Sigmoid colon (tissue), 4 donors: ENCODE measurements around the gene TAGLN.

Experiments
- CTCF ChIP-seq, 4 experiments: fragments of 450-650 bp in 3 of 4; fragments of 200-600 bp in 1 of 4; IDR thresholded peaks; one replicate each; pipeline ENCODE4 v1.5.1; 2016 to 2019; ENCODE audit warnings: antibody characterized with exemption in 4 of 4, mild to moderate bottlenecking in 3 of 4, moderate library complexity in 2 of 4
- EP300 ChIP-seq, 4 donors: sonication (generic); formaldehyde crosslinking; IDR thresholded peaks; one replicate each; pipeline ENCODE4 v1.6.1; 2017; ENCODE audit warnings: antibody characterized with exemption in 4 of 4
- POLR2A ChIP-seq, 2 donors: fragments of 450-650 bp; IDR thresholded peaks; one replicate each; pipeline ENCODE4 v1.6.1; 2016; ENCODE audit warnings: antibody characterized with exemption in 2 of 2, mild to moderate bottlenecking in 2 of 2, moderate library complexity in 2 of 2
- POLR2AphosphoS5 ChIP-seq, 4 donors: sonication (generic); formaldehyde crosslinking; IDR thresholded peaks; one replicate each; pipeline ENCODE4 v1.6.1; 2017; ENCODE audit warnings: antibody characterized with exemption in 4 of 4

- no peak for TF ChIP-seq CTCF (IDR thresholded peaks at IDR 0.05)
- TF ChIP-seq POLR2A (IDR thresholded peaks at IDR 0.05): no peak
- no peak for TF ChIP-seq EP300 (IDR thresholded peaks at IDR 0.05)
- TF ChIP-seq POLR2AphosphoS5 (IDR thresholded peaks at IDR 0.05): no peak
Observed at GRCh38 chr11:117152066-117152465, 47.1 kb upstream of the TAGLN start.
